ENCODE results near the gene RUNX2. TPM values are rescaled to one million over a fixed set of nuclear protein-coding genes. Genes with fewer than 3 reads are reported as not detected.

RUNX2 gene
- total RNA-seq, 1 experiment from 2014 or later: 7.0 TPM

GRCh38 chr6:45326698-45327417, 1.3 kb upstream of the RUNX2 start:
- in situ Hi-C loops (cut with HindIII; ENCODE audit: low pct_unique_long_range_greater_than_20kb, low sequenced_read_pairs) (no loop called here), intact Hi-C loops (cut with micrococcal nuclease; ENCODE audit: unreplicated experiment) (no loop called here)
- no peak for DNase-seq (ENCODE audit: low read depth, low spot score)
- Histone ChIP-seq H3K9me3 (ENCODE audit: control insufficient read depth, insufficient read depth, low read depth, low read length) (no peaks in the 10 kb centered on the region), H3K36me3 (ENCODE audit: control insufficient read depth, insufficient read depth, low read length) (no peaks in the 10 kb centered on the region), H3K4me1 (ENCODE audit: control insufficient read depth, insufficient read depth, low read length) (no peaks in the 10 kb centered on the region; the same call in none of the 2 replicates), H3K27me3 (ENCODE audit: control insufficient read depth, insufficient read depth, low read length) (no peaks in the 10 kb centered on the region), H3K27ac (ENCODE audit: low read length) (no peak overlapping the region), H3K4me3 (ENCODE audit: low read depth in 2 of 2, low read length in 2 of 2) (no peak overlapping the region)
- TF ChIP-seq REST (IDR thresholded peaks at IDR 0.05; ENCODE audit: insufficient read depth in 1 of 2, low read depth in 2 of 2, low read length in 1 of 2) (no peak), CTCF (IDR thresholded peaks at IDR 0.05) (no peak), POLR2AphosphoS5 (IDR thresholded peaks at IDR 0.05; ENCODE audit: low read depth, low read length) (no peak), SIN3A (IDR thresholded peaks at IDR 0.05; ENCODE audit: borderline replicate concordance, insufficient read depth, low read depth, low read length) (no peak), TCF7L2 (IDR thresholded peaks at IDR 0.05; ENCODE audit: low read depth, low read length) (no peak)
- ATAC-seq: no peak
- CTCF ChIA-PET: no interaction called here
- POLR2A ChIA-PET: no interaction called here
- no TSS peak for BruUV-seq (replicated peaks)

GRCh38 chr6:45328523-45328922, 393 bp downstream of the RUNX2 start:
- no peak overlapping the region for H3K4me3 ChIP-seq (ENCODE audit: low read depth in 2 of 2, low read length in 2 of 2)
- in situ Hi-C loops (cut with HindIII; ENCODE audit: low pct_unique_long_range_greater_than_20kb, low sequenced_read_pairs): no loop called here
- no peak for DNase-seq (ENCODE audit: low read depth, low spot score)
- ChIA-PET CTCF (no interaction called here), POLR2A (no interaction called here)
- H3K27ac ChIP-seq (ENCODE audit: low read length): no peak overlapping the region
- no peaks in the 10 kb centered on the region for H3K27me3 ChIP-seq (ENCODE audit: control insufficient read depth, insufficient read depth, low read length)
- ATAC-seq: no peak
- no peaks in the 10 kb centered on the region for H3K36me3 ChIP-seq (ENCODE audit: control insufficient read depth, insufficient read depth, low read length)
- H3K4me1 ChIP-seq (ENCODE audit: control insufficient read depth, insufficient read depth, low read length): no peaks in the 10 kb centered on the region; the same call in none of the 2 replicates
- no TSS peak for BruUV-seq (replicated peaks)
- no peak for TF ChIP-seq CTCF (IDR thresholded peaks at IDR 0.05)
- H3K9me3 ChIP-seq (ENCODE audit: control insufficient read depth, insufficient read depth, low read depth, low read length): no peaks in the 10 kb centered on the region
- intact Hi-C loops (cut with micrococcal nuclease; ENCODE audit: unreplicated experiment): no loop called here
